ENCODE measurements around the gene NPFFR1.

NPFFR1 gene

DNA sequence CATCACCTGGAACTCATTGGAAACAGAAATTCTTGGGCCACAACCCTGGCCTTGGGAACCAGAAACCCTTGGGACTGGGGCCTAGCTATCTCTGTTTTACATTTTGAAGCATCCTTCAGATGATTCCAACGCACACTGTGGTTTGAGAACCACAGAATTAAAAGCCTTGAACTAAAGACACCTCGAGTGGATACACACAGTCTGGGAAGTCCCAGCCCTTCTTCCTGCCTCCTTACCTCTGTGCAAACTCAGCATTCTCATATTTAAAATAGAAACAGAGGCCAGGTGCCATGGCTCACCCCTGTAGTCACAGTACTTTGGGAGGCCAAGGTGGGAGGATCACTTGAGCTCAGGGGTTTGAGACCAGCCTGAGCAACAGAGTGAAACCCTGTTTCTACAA lies 12.9 kb downstream of the NPFFR1 start:
- no peak for TF ChIP-seq FOXP2 (optimal IDR thresholded peaks at IDR 0.05; ENCODE audit: borderline replicate concordance, extremely low read depth, extremely low read length, insufficient read depth)
- TF ChIP-seq, protein P1, sequence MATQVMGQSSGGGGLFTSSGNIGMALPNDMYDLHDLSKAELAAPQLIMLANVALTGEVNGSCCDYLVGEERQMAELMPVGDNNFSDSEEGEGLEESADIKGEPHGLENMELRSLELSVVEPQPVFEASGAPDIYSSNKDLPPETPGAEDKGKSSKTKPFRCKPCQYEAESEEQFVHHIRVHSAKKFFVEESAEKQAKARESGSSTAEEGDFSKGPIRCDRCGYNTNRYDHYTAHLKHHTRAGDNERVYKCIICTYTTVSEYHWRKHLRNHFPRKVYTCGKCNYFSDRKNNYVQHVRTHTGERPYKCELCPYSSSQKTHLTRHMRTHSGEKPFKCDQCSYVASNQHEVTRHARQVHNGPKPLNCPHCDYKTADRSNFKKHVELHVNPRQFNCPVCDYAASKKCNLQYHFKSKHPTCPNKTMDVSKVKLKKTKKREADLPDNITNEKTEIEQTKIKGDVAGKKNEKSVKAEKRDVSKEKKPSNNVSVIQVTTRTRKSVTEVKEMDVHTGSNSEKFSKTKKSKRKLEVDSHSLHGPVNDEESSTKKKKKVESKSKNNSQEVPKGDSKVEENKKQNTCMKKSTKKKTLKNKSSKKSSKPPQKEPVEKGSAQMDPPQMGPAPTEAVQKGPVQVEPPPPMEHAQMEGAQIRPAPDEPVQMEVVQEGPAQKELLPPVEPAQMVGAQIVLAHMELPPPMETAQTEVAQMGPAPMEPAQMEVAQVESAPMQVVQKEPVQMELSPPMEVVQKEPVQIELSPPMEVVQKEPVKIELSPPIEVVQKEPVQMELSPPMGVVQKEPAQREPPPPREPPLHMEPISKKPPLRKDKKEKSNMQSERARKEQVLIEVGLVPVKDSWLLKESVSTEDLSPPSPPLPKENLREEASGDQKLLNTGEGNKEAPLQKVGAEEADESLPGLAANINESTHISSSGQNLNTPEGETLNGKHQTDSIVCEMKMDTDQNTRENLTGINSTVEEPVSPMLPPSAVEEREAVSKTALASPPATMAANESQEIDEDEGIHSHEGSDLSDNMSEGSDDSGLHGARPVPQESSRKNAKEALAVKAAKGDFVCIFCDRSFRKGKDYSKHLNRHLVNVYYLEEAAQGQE (IDR thresholded peaks at IDR 0.05; ENCODE audit: insufficient read depth in 1 of 2, low read depth in 2 of 2, low read length in 2 of 2): no peak
- TF ChIP-seq TAF1 (IDR thresholded peaks at IDR 0.05; ENCODE audit: borderline replicate concordance, insufficient read depth, low read length): no peak
- no peak for TF ChIP-seq SIN3A (IDR thresholded peaks at IDR 0.05; ENCODE audit: borderline replicate concordance, insufficient read depth, low read length)
- TF ChIP-seq POLR2AphosphoS5 (IDR thresholded peaks at IDR 0.05; ENCODE audit: low read depth, low read length): no peak

- TF ChIP-seq POLR2AphosphoS5 (IDR thresholded peaks at IDR 0.05; ENCODE audit: low read depth, low read length): no peak
- no peak for TF ChIP-seq TAF1 (IDR thresholded peaks at IDR 0.05; ENCODE audit: borderline replicate concordance, insufficient read depth, low read length)
- TF ChIP-seq SIN3A (IDR thresholded peaks at IDR 0.05; ENCODE audit: borderline replicate concordance, insufficient read depth, low read length): no peak
- TF ChIP-seq FOXP2 (optimal IDR thresholded peaks at IDR 0.05; ENCODE audit: borderline replicate concordance, extremely low read depth, extremely low read length, insufficient read depth): no peak
- TF ChIP-seq, protein P1 (IDR thresholded peaks at IDR 0.05; ENCODE audit: insufficient read depth in 1 of 2, low read depth in 2 of 2, low read length in 2 of 2): no peak
These were observed 14.1 kb downstream of the NPFFR1 start for GRCh38 chr10:70269741-70270140.

DNA sequence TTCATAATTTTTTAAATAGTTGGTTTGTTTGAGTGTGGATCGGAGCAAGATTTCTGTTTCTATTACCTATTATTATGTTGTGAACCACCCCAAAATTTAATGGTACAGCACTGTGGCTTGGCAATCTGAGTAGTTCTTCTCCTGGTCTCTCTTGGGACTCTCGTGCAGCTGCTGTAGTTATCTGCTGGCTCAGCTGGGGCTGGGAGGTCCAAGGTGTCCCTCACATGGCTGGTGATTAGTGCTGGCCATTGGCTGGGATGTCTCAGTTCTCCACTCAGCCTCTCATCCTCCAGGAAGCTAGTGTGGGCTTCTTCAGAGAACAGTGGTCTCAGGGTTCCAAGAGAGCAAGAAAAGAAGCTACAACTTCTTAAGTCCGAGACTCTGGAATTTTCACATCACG lies 15.4 kb downstream of the NPFFR1 start:
- TF ChIP-seq, protein P1 (IDR thresholded peaks at IDR 0.05; ENCODE audit: insufficient read depth in 1 of 2, low read depth in 2 of 2, low read length in 2 of 2): no peak
- TF ChIP-seq POLR2AphosphoS5 (IDR thresholded peaks at IDR 0.05; ENCODE audit: low read depth, low read length): no peak
- TF ChIP-seq FOXP2 (optimal IDR thresholded peaks at IDR 0.05; ENCODE audit: borderline replicate concordance, extremely low read depth, extremely low read length, insufficient read depth): no peak
- TF ChIP-seq SIN3A (IDR thresholded peaks at IDR 0.05; ENCODE audit: borderline replicate concordance, insufficient read depth, low read length): no peak
- no peak for TF ChIP-seq TAF1 (IDR thresholded peaks at IDR 0.05; ENCODE audit: borderline replicate concordance, insufficient read depth, low read length)

DNA sequence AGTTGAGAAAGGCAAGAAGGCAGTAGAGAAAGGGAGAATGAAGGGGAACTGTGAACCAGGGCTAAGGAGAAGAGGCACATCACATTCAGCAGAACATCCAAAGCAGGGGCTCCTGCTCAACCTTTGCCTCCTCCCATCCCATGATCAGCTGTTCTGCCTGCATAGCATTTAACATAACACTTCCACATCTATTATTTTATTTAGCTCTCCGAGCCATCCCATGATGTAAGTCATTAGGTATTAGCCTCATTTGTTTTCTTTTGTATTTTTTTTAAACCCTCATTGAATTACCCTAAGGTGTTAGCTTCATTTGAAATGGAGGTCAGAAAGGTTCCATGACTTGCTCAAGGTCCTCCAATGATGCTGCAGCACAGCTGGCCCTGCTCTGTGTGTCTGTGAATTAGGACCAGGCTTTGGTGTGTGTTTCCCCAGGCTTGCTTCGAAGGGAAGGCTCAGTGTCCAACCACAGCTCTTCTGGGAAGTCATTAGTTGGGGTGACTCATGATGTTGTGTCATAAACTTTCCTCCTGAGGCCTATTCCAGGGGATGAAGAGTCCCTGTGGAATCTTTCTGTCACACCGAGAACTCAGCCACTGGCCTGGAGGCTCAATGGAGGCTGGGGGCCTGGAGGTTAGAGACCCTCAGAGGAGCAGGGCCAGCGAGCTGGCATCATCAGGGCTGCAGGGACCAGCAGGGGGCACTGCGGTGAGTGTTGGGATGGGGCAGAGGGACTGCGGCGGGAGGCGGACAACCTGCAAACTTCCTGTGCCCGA lies 16.5 kb downstream of the NPFFR1 start:
- no peak for TF ChIP-seq FOXP2 (optimal IDR thresholded peaks at IDR 0.05; ENCODE audit: borderline replicate concordance, extremely low read depth, extremely low read length, insufficient read depth)
- TF ChIP-seq, protein P1 (IDR thresholded peaks at IDR 0.05; ENCODE audit: insufficient read depth in 1 of 2, low read depth in 2 of 2, low read length in 2 of 2): no peak
- no peak for TF ChIP-seq SIN3A (IDR thresholded peaks at IDR 0.05; ENCODE audit: borderline replicate concordance, insufficient read depth, low read length)
- no peak for TF ChIP-seq TAF1 (IDR thresholded peaks at IDR 0.05; ENCODE audit: borderline replicate concordance, insufficient read depth, low read length)
